Dermis microvascular lymphatic vessel endothelial cell (primary cell): ENCODE data around the gene LASP1. TPM values are rescaled to one million over a fixed set of nuclear protein-coding genes. Genes with fewer than 3 reads are reported as not detected.

ENCODE experiments used
- DNase-seq, 2 donors: peaks; one replicate each; pipeline versions ENCODE4 v3.0.0 to v3.0.0-alpha.2; 2010; ENCODE audit warnings: low read depth in 2 of 2
- total RNA-seq: library from RNA; depleted of rRNA; stranded (reverse); fragments of >200 nt; gene quantifications from 2 replicates; pipeline ENCODE4 v1.2.1, GENCODE V29; 2014

Gene LASP1
- total RNA-seq, 1 donor from 2014 or later, result 57.1 TPM

- DNase-seq, result peak; percentile 56 to 86
Measured at GRCh38 chr17:38868817-38869525, 887 bp upstream of the LASP1 start.

GRCh38 chr17:38870259-38871165 lies 654 bp downstream of the LASP1 start:
- DNase-seq, result peak in 1 of 2 donors; percentile 59

- DNase-seq, result peak in 1 of 2 donors; percentile 81
Measured at GRCh38 chr17:38871247-38872015, 1.6 kb downstream of the LASP1 start.

GRCh38 chr17:38872027-38872511 lies 2.2 kb downstream of the LASP1 start:
- DNase-seq, result no peak

- DNase-seq, result no peak
Measured at GRCh38 chr17:38872671-38873385, 3.0 kb downstream of the LASP1 start.

DNA sequence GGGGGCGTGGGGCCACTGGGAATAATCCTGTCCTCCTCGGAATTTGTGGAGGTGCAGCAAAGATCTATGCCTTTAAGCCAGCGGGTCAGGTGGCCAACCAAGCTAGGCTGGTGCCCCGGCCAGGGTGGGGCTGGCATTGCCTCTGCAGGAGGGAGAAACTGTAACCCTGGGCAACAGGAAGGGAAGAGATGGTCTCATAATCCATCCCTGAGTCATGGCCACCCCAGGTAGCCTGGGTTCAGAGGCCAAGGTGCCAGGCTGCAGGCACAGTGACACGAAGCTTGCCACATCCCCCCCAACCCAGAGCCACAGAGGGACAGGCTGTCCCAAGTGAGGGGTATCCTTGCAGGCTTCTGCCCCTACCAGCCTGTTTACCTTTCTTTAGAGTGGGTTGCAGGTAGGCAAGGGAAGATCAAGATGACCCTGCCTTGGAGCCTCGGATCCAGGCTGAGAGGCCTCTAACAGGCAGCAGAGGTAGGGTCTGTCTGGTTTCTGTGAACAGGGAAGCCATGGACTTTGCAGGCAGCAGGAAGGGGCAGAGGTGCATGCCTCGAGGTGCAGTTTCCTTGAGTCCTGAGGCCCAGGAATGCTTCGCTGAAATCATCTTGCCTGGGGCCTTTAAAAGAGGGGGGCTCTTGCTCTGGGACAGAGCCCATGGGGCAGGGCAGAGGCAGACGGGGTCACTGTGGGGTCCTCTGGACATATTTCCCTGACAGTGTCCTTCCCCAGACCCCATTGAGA lies 4.0 kb downstream of the LASP1 start:
- no peak for DNase-seq

DNA sequence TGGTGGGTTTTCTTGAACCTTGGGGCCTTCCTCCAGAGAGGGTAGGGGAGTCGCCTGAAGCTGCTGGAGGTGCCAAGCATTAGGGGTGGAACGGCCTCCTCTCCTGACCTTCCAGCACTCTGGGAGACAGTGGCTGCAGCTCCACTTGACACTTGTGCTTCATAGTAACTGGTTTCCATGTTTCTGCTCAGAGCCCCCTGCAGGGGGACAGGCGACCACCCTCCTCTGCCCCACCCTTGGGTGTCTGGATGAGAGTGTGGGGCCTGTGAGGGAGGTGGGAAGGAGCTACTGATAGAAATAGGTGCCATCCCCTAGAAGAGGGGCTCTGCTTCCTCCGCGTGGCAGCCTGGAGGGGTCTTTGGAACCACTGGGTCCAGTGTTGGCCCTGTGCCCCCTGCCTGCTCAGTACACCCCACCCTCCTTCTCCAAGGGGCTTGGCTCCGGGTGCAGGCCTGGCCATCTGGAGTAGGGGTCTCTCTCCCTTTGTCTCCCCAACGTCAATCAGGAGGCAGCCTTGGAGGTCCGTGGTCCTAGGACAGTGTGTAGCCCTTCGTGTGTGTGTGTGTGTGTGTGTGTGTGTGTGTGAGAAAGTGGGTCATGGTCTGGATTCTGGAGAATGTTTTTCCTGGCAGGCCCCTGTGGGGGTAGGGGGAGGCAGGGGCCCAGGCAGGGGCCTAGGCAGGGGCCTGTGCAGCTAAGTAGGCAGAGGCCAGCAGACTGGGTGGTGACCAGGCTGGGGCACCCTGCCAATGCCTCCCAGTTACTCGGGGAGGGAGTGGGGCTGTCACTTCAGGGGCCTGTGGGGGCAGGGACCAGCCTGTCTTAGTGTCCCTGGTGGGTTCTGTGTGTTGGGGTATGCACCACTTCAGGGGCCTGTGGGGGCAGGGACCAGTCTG lies 4.9 kb downstream of the LASP1 start:
- no peak for DNase-seq

GRCh38 chr17:38875477-38876075 lies 5.7 kb downstream of the LASP1 start:
- no peak for DNase-seq

DNA sequence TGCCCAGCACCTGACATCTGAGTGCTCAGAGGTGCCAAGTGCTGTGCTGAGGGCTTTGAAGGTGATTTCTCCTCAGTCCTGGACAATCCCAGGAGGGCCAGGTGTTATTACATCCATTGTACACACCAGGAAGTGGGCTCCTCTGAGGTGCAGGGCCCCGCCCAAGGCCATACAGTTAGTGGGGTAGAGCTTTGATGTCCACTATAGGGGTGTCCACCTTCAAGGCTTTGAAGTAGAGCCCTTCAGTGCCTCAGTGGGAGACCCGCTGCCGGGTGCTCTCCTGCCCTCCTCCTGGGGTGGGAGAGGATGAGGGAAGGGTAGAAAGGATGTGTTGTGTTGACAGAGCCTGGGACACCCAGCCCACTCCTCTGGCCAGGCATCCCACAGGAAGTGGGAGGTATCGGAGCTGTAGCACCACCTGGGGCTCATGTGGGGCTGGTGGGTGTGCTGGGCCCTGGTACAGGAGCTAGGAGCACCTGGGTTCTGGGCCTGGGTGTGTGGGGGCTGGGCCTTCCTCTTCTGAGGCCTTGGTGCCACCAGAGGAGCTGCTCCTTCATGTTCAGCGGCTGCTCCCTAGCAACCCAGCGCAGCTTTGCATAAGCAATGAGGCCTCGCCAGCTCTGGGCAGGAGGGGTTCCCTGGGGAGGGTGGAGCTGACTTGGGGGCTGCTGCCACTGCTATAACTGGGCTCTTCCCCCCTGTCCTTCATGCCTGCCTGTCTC lies 7.4 kb downstream of the LASP1 start:
- DNase-seq, result no peak

GRCh38 chr17:38879878-38880665 lies 10.2 kb downstream of the LASP1 start:
- DNase-seq, result peak in 1 of 2 donors; percentile 54

DNA sequence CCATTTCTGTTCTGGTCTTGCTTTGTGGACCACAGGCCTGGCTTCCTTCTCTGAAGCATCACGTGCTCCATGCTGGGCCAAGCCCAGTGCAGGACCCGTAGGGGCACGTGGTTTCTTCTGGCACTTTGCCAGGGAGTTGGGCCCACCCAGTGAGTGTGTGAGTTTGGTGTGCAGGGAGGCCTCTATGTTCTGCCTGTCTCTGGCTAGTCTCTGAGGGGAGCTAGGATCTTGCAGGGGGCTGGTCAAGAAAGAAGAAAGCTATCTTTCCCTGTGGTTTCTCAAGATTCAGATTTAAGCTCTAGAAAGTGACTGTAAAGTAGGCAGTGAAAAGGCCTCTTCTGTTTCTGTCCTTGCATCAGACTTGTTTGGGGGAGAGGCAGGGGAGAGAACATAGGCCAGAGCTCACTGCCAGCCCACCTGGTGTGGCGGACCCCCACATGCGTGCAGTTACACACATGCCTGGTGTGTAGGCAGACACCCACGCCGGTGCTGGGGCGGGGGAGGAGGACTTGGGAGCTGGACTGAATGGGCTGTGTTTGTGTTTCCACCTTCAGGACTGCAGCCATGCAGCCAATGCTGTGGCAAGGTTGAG lies 11.8 kb downstream of the LASP1 start:
- no peak for DNase-seq

- DNase-seq, result no peak
Measured at GRCh38 chr17:38882870-38883269, 13.0 kb downstream of the LASP1 start.

GRCh38 chr17:38883592-38884526 lies 14.0 kb downstream of the LASP1 start:
- DNase-seq, result no peak

DNA sequence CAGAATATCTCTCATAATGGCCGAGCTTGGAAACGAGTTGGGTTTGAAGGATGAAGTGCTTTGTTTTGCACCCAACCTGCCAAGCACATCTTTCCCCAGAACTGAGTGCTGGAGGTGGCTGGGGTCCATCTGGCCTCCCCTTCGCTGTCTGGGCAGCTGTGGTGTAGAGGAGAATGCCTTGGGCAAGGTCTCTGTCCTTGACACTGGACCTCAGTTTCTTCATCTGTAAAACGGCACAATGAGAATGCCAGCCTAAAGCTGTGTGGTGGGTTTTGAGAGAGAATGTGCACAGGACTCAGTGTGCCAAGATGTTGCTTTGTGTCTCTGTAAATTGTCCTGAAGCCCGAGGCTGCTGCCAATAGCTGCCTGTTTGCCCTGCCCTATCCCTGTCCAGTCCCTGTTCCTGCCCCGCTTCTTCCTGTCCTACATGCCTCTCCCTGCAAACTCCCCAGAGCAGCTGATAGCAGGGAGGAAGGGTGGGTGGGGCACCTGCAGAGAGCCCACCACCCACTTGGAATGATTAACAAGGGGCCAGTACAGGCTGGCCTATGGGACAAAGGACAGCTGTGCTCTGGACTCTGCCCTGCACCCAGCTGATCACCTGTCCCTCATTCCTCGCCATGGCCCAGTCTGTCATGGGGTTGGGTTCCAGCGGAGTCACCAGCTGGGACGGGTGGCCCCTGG lies 15.3 kb downstream of the LASP1 start:
- no peak for DNase-seq
